HCT116 (cell line): ENCODE data around the gene TMEM132D. TPM values are rescaled to one million over a fixed set of nuclear protein-coding genes. Genes with fewer than 3 reads are reported as not detected.

ENCODE experiments used
- ATAC-seq: fragments of 200-7000 bp; cut with Tn5 transposase; 2 replicates; pipeline ENCODE4 v1.9.1; 2020; ENCODE audit warnings: mild to moderate bottlenecking, moderate library complexity
- BruUV-seq: library from RNA; stranded (reverse); fragments of 400-500 nt; replicated peaks from 2 replicates; lab custom pipeline; 2021; lab: Mats Ljungman, UMichigan
- CTCF ChIA-PET: fragments of 300-600 bp; sonication (Branson Sonifier 250); formaldehyde crosslinking; loops from one replicate; lab custom pipeline; 2021; ENCODE audit warnings: antibody characterized with exemption; lab: Charles Lee
- POLR2A ChIA-PET: fragments of 300-600, 350-600 bp; sonication (Branson Sonifier 250); formaldehyde crosslinking; loops from one replicate; lab custom pipeline; 2021; ENCODE audit warnings: antibody characterized with exemption; lab: Charles Lee
- RAD21 ChIA-PET, 2 experiments: fragments of 300-600 bp; sonication (Branson Sonifier 250); formaldehyde crosslinking; loops; one replicate each; lab custom pipeline; 2023; ENCODE audit warnings: low total read pairs in 2 of 2; ENCODE audit not compliant: uncharacterized antibody in 2 of 2, unreplicated experiment in 2 of 2, low non-redundant PET in 1 of 2; lab: Charles Lee
- DNase-seq: peaks from one replicate; pipeline ENCODE4 v3.0.0-alpha.2; 2010; ENCODE audit warnings: low read depth, low spot score
- H2AFZ ChIP-seq: fragments of 200-600 bp; shearing (Covaris generic), sonication (generic); 2 replicates; pipeline ENCODE4 v1.6.1; 2017; ENCODE audit warnings: low read depth, mixed run types, mixed read lengths, antibody characterized with exemption, low read length; ENCODE audit not compliant: poor library complexity, severe bottlenecking
- H3K27ac ChIP-seq: 2 replicates; pipeline ENCODE4 v1.5.1; 2012; ENCODE audit warnings: low read depth, low read length
- H3K27me3 ChIP-seq: fragments of 200-600 bp; sonication (generic); 2 replicates; pipeline ENCODE4 v1.6.1; 2016; ENCODE audit warnings: mixed run types, low read length, mixed read lengths; ENCODE audit not compliant: insufficient read depth
- H3K36me3 ChIP-seq, 2 experiments: fragments of 200-500 bp in 1 of 2; fragments of 200-600 bp in 1 of 2; sonication (Bioruptor generic) in 1 of 2; sonication (generic) in 1 of 2; 2 replicates each; pipeline versions ENCODE4 v1.5.1 to v1.6.1; 2014 to 2016; ENCODE audit warnings: low read length in 2 of 2, inconsistent platforms in 1 of 2, mixed read lengths in 1 of 2, mixed run types in 1 of 2; ENCODE audit not compliant: insufficient read depth in 2 of 2, control insufficient read depth in 1 of 2
- H3K4me1 ChIP-seq, 2 experiments: fragments of 200-600 bp in 1 of 2; sonication (generic) in 1 of 2; 2 replicates each; pipeline versions ENCODE4 v1.5.1 to v1.6.1; 2012 to 2017; ENCODE audit warnings: low read length in 2 of 2, inconsistent platforms in 1 of 2, mild to moderate bottlenecking in 1 of 2, mixed read lengths in 1 of 2, mixed run types in 1 of 2, moderate library complexity in 1 of 2; ENCODE audit not compliant: insufficient read depth in 2 of 2, control insufficient read depth in 1 of 2
- H3K4me2 ChIP-seq: fragments of 200-600 bp; sonication (generic); 2 replicates; pipeline ENCODE4 v1.6.1; 2017; ENCODE audit warnings: mixed run types, low read length, mixed read lengths
- H3K4me3 ChIP-seq, 2 experiments: fragments of 200-600 bp in 1 of 2; sonication (generic) in 1 of 2; replicated peaks in 1 of 2; 2 replicates each; pipeline ENCODE4 v1.5.1; 2011 to 2016; ENCODE audit warnings: low read length in 2 of 2, control low read depth in 1 of 2, low read depth in 1 of 2, mild to moderate bottlenecking in 1 of 2, mixed read lengths in 1 of 2, mixed run types in 1 of 2
- H3K79me2 ChIP-seq: fragments of 200-600 bp; sonication (generic); 2 replicates; pipeline ENCODE4 v1.6.1; 2017; ENCODE audit warnings: mild to moderate bottlenecking, mixed run types, low read length, moderate library complexity, mixed read lengths; ENCODE audit not compliant: insufficient read depth
- H3K9ac ChIP-seq: fragments of 200-600 bp; sonication (generic); 2 replicates; pipeline ENCODE4 v1.6.1; 2016; ENCODE audit warnings: low read length, mixed read lengths
- H3K9me2 ChIP-seq: fragments of 200-600 bp; sonication (generic), shearing (Covaris generic); 2 replicates; pipeline ENCODE4 v1.6.1; 2017; ENCODE audit warnings: mixed run types, mild to moderate bottlenecking, moderate library complexity; ENCODE audit not compliant: insufficient read depth
- H3K9me3 ChIP-seq, 2 experiments: fragments of 200-500 bp in 1 of 2; fragments of 200-600 bp in 1 of 2; sonication (Bioruptor generic) in 1 of 2; sonication (generic) in 1 of 2; 2 replicates each; pipeline ENCODE4 v1.6.1; 2014 to 2017; ENCODE audit warnings: low read length in 2 of 2, mixed read lengths in 2 of 2, inconsistent platforms in 1 of 2, low read depth in 1 of 2, mild to moderate bottlenecking in 1 of 2, mixed run types in 1 of 2, moderate library complexity in 1 of 2; ENCODE audit not compliant: control insufficient read depth in 1 of 2, insufficient read depth in 1 of 2
- H4K20me1 ChIP-seq: fragments of 200-600 bp; sonication (generic), shearing (Covaris generic); 2 replicates; pipeline ENCODE4 v1.6.1; 2017; ENCODE audit warnings: mixed run types, mild to moderate bottlenecking, moderate library complexity; ENCODE audit not compliant: insufficient read depth
- CBX3 ChIP-seq: IDR thresholded peaks from 2 replicates; pipeline ENCODE4 v1.6.1; 2012; ENCODE audit warnings: low read depth
- CEBPB ChIP-seq: IDR thresholded peaks from 2 replicates; pipeline ENCODE4 v1.6.1; 2012; ENCODE audit warnings: low read depth
- CTCF ChIP-seq, 3 experiments: fragments of 200-600 bp in 1 of 3; sonication (generic) in 1 of 3; IDR thresholded peaks in 2 of 3; conservative IDR thresholded peaks in 1 of 3; 2 replicates each; pipeline ENCODE4 v1.5.1; 2012 to 2017; ENCODE audit warnings: low read depth in 2 of 3, low read length in 2 of 3, antibody characterized with exemption in 1 of 3, borderline replicate concordance in 1 of 3, control low read depth in 1 of 3, mild to moderate bottlenecking in 1 of 3, mixed read lengths in 1 of 3, mixed run types in 1 of 3, moderate library complexity in 1 of 3; ENCODE audit not compliant: insufficient read depth in 1 of 3
- EGR1 ChIP-seq: IDR thresholded peaks from 2 replicates; pipeline ENCODE4 v1.6.1; 2012; ENCODE audit warnings: low read depth
- EZH2 ChIP-seq: fragments of 200-600 bp; sonication (generic); IDR thresholded peaks from 2 replicates; pipeline ENCODE4 v1.6.1; 2017; ENCODE audit warnings: antibody characterized with exemption, mixed run types
- EZH2phosphoT487 ChIP-seq: fragments of 200-600 bp; IDR thresholded peaks from 2 replicates; pipeline ENCODE4 v1.6.1; 2018; ENCODE audit warnings: antibody characterized with exemption, borderline replicate concordance
- FOSL1 ChIP-seq: IDR thresholded peaks from 2 replicates; pipeline ENCODE4 v1.6.1; 2012; ENCODE audit warnings: low read depth
- MAX ChIP-seq: IDR thresholded peaks from 2 replicates; pipeline ENCODE4 v1.6.1; 2012
- SIN3A ChIP-seq: IDR thresholded peaks from 2 replicates; pipeline ENCODE4 v1.6.1; 2012; ENCODE audit warnings: low read depth
- SP1 ChIP-seq: IDR thresholded peaks from 2 replicates; pipeline ENCODE4 v1.6.1; 2012; ENCODE audit warnings: low read depth
- TCF7L2 ChIP-seq: IDR thresholded peaks from 2 replicates; pipeline ENCODE4 v1.7.0; 2011; ENCODE audit warnings: borderline replicate concordance, inconsistent platforms; ENCODE audit not compliant: insufficient read depth, insufficient read length; ENCODE audit errors: extremely low read depth
- YY1 ChIP-seq: IDR thresholded peaks from 2 replicates; pipeline ENCODE4 v1.6.1; 2011; ENCODE audit warnings: low read length, low read depth, moderate library complexity, mild to moderate bottlenecking; ENCODE audit not compliant: insufficient replicate concordance; ENCODE audit errors: extremely low read depth
- intact Hi-C: fragments of 100-400 bp; cut with micrococcal nuclease; formaldehyde crosslinking; loops from 2 replicates; pipeline ENCODE4 v1.10.0; 2022
- total RNA-seq: library from RNA; stranded (reverse); gene quantifications from one replicate; pipeline ENCODE4 v1.2.1, GENCODE V29; 2021; ENCODE audit not compliant: unreplicated experiment

Gene TMEM132D
- total RNA-seq, 1 experiment from 2014 or later = not detected

- H3K4me2 ChIP-seq = no peak overlapping the region
- no peaks in the 10 kb centered on the region for H3K36me3 ChIP-seq
- H3K9me3 ChIP-seq = peaks cover 8 to 37% of the 10 kb centered on the region in 2 experiments; a peak in 2 of 4 replicates
- H3K27me3 ChIP-seq = no peaks in the 10 kb centered on the region
- ChIA-PET POLR2A (no interaction called here), RAD21 (no interaction called here), CTCF (no interaction called here)
- BruUV-seq = no TSS peak
- no peaks in the 10 kb centered on the region for H4K20me1 ChIP-seq
- TF ChIP-seq CBX3 = no peak
- TF ChIP-seq EZH2phosphoT487 = no peak
- TF ChIP-seq MAX = no peak
- no peak overlapping the region for H2AFZ ChIP-seq
- H3K27ac ChIP-seq = no peak overlapping the region
- intact Hi-C loops = no loop called here
- DNase-seq = no peak
- no peaks in the 10 kb centered on the region for H3K9me2 ChIP-seq
- no peaks in the 10 kb centered on the region for H3K4me1 ChIP-seq
- ATAC-seq = no peak
- H3K9ac ChIP-seq = no peak overlapping the region
- H3K4me3 ChIP-seq = no peak overlapping the region
- H3K79me2 ChIP-seq = no peaks in the 10 kb centered on the region
Observed at GRCh38 chr12:129776977-129777667, 126.7 kb downstream of the TMEM132D start.

- no peaks in the 10 kb centered on the region for H4K20me1 ChIP-seq
- H3K4me3 ChIP-seq = no peak overlapping the region
- H3K27ac ChIP-seq = no peak overlapping the region
- ATAC-seq (no peak), DNase-seq (no peak)
- no TSS peak for BruUV-seq
- no peaks in the 10 kb centered on the region for H3K27me3 ChIP-seq
- POLR2A ChIA-PET = no interaction called here
- H3K9me2 ChIP-seq = no peaks in the 10 kb centered on the region
- no peak overlapping the region for H3K9ac ChIP-seq
- intact Hi-C loops = no loop called here
- CTCF ChIA-PET = no interaction called here
- no peaks in the 10 kb centered on the region for H3K36me3 ChIP-seq
- peaks cover 9 to 33% of the 10 kb centered on the region in 2 experiments; a peak in 2 of 4 replicates for H3K9me3 ChIP-seq
- H3K4me1 ChIP-seq = no peaks in the 10 kb centered on the region
- H2AFZ ChIP-seq = no peak overlapping the region
- no peak for TF ChIP-seq EZH2
- no peak for TF ChIP-seq EGR1
- no peak for TF ChIP-seq MAX
- TF ChIP-seq TCF7L2 = no peak
- TF ChIP-seq FOSL1 = no peak
- no peak for TF ChIP-seq SIN3A
- TF ChIP-seq SP1 = no peak
- TF ChIP-seq CEBPB = no peak
- TF ChIP-seq YY1 = no peak
- TF ChIP-seq CTCF (IDR thresholded peaks at IDR 0.05 in 2 of 3, conservative IDR thresholded peaks at IDR 0.05 in 1 of 3; ENCODE audit: borderline replicate concordance in 1 of 3, insufficient read depth in 1 of 3, low read depth in 2 of 3, low read length in 2 of 3) = no peak
- RAD21 ChIA-PET = no interaction called here
- H3K4me2 ChIP-seq = no peak overlapping the region
- no peaks in the 10 kb centered on the region for H3K79me2 ChIP-seq
Observed at GRCh38 chr12:129772501-129773493, 131.0 kb downstream of the TMEM132D start.
